GM12892 (cell line): Measurements from ENCODE around the gene HTN3.

Source experiments
- POLR2A ChIP-seq: IDR thresholded peaks from 2 replicates; pipeline ENCODE4 v1.6.1; 2011; ENCODE audit warnings: low read depth, low read length, control low read depth
- TAF1 ChIP-seq: IDR thresholded peaks from 2 replicates; pipeline ENCODE4 v1.6.1; 2011; ENCODE audit warnings: low read depth, mild to moderate bottlenecking, control low read depth, low read length, borderline replicate concordance

GRCh38 chr4:69984030-69984443, 44.2 kb upstream of the HTN3 start:
- no peak for TF ChIP-seq POLR2A
- no peak for TF ChIP-seq TAF1
